Hepatocyte (in vitro differentiated cells): ENCODE data around the gene KAZALD1. TPM values are rescaled to one million over a fixed set of nuclear protein-coding genes. Genes with fewer than 3 reads are reported as not detected.

Experiments
- DNase-seq: peaks from one replicate; pipeline ENCODE4 v3.0.0-alpha.2; 2016; ENCODE audit warnings: low spot score
- H2AFZ ChIP-seq: fragments of 200-600 bp; sonication (generic); 2 replicates; pipeline ENCODE4 v1.6.0; 2016; ENCODE audit warnings: antibody characterized with exemption, mild to moderate bottlenecking
- H3K27ac ChIP-seq: fragments of 200-600 bp; sonication (generic); 2 replicates; pipeline ENCODE4 v1.5.1; 2016; ENCODE audit warnings: mild to moderate bottlenecking
- H3K27me3 ChIP-seq: fragments of 200-600 bp; sonication (generic); 2 replicates; pipeline ENCODE4 v1.6.1; 2016
- H3K36me3 ChIP-seq: fragments of 200-600 bp; sonication (generic); replicated peaks from 2 replicates; pipeline ENCODE4 v1.5.1; 2016; ENCODE audit warnings: low read depth; ENCODE audit not compliant: insufficient read depth
- H3K4me1 ChIP-seq: fragments of 200-600 bp; sonication (generic); 2 replicates; pipeline ENCODE4 v1.5.1; 2016; ENCODE audit warnings: mild to moderate bottlenecking, moderate library complexity; ENCODE audit not compliant: insufficient read depth
- H3K4me2 ChIP-seq: fragments of 200-600 bp; sonication (generic); 2 replicates; pipeline ENCODE4 v1.6.0; 2016
- H3K4me3 ChIP-seq: fragments of 200-600 bp; sonication (generic); 2 replicates; pipeline ENCODE4 v1.5.1; 2016; ENCODE audit warnings: mild to moderate bottlenecking
- H3K79me2 ChIP-seq: fragments of 200-600 bp; sonication (generic); 2 replicates; pipeline ENCODE4 v1.6.0; 2017; ENCODE audit warnings: mild to moderate bottlenecking
- H3K9me2 ChIP-seq: fragments of 200-600 bp; sonication (generic); replicated peaks from 2 replicates; pipeline ENCODE4 v1.6.0; 2017; ENCODE audit warnings: mild to moderate bottlenecking; ENCODE audit not compliant: insufficient read depth
- H3K9me3 ChIP-seq: fragments of 200-600 bp; sonication (generic); 2 replicates; pipeline ENCODE4 v1.5.1; 2016; ENCODE audit warnings: low read depth, mild to moderate bottlenecking
- H4K20me1 ChIP-seq: fragments of 200-600 bp; sonication (generic); 2 replicates; pipeline ENCODE4 v1.6.0; 2016; ENCODE audit warnings: mild to moderate bottlenecking; ENCODE audit not compliant: insufficient read depth, poor library complexity, severe bottlenecking
- CTCF ChIP-seq: fragments of 200-600 bp; sonication (generic); IDR thresholded peaks from 2 replicates; pipeline ENCODE4 v1.5.1; 2016; ENCODE audit warnings: antibody characterized with exemption, mild to moderate bottlenecking; ENCODE audit not compliant: poor library complexity
- EZH2 ChIP-seq: fragments of 200-600 bp; sonication (generic); IDR thresholded peaks from 2 replicates; pipeline ENCODE4 v1.6.1; 2016; ENCODE audit warnings: antibody characterized with exemption, mild to moderate bottlenecking, borderline replicate concordance
- EZH2phosphoT487 ChIP-seq: fragments of 200-600 bp; sonication (generic); IDR thresholded peaks from one replicate; pipeline ENCODE4 v1.6.1; 2018; ENCODE audit warnings: antibody characterized with exemption, mild to moderate bottlenecking, low read depth, moderate library complexity; ENCODE audit not compliant: unreplicated experiment, severe bottlenecking
- WGBS: methylation state at CpG from one replicate; pipeline ENCODE4 v1.1.6; 2016; ENCODE audit warnings: low lambda C conversion rate; ENCODE audit errors: missing lambda C conversion rate; 5-methylcytosine and 5-hydroxymethylcytosine counted together
- polyA plus RNA-seq: library from polyadenylated mRNA; unstranded; fragments of >200 nt; fragmentation: Nextera tagmentation; extraction: Ambion mirVana; gene quantifications from 2 replicates; pipeline ENCODE4 v1.2.1, GENCODE V29; 2016
- total RNA-seq: library from RNA; depleted of rRNA; stranded (reverse); fragments of >200 nt; gene quantifications from 2 replicates; pipeline ENCODE4 v1.2.3, GENCODE V29; 2014

KAZALD1 gene
- total and polyA plus RNA-seq, 2 experiments from 2014 or later, result 18.2 to 31.9 TPM

- H3K27me3 ChIP-seq, result peaks cover 7% of the 10 kb centered on the region
These were observed 49.2 kb downstream of the KAZALD1 start for GRCh38 chr10:101110856-101111523.

GRCh38 chr10:101111547-101111946 is 49.8 kb downstream of the KAZALD1 start:
- Histone ChIP-seq H3K4me1 (peaks cover 6% of the 10 kb centered on the region), H3K36me3 (no peaks in the 10 kb centered on the region), H3K9me2 (no peaks in the 10 kb centered on the region), H2AFZ (no peak overlapping the region), H3K27me3 (peaks cover 10% of the 10 kb centered on the region), H3K4me2 (no peak overlapping the region), H3K9me3 (no peaks in the 10 kb centered on the region), H4K20me1 (no peaks in the 10 kb centered on the region), H3K79me2 (no peaks in the 10 kb centered on the region), H3K27ac (no peak overlapping the region), H3K4me3 (no peak overlapping the region)
- TF ChIP-seq EZH2phosphoT487 (no peak), CTCF (no peak), EZH2 (no peak)
- 77% methylated on average over 8 of the region's 8 CpGs for WGBS
- DNase-seq, result no peak

More at GRCh38 chr10:101110856-101111523, 49.2 kb downstream of the KAZALD1 start:
- Histone ChIP-seq H3K36me3 (no peaks in the 10 kb centered on the region), H2AFZ (no peak overlapping the region), H3K79me2 (no peaks in the 10 kb centered on the region), H3K9me3 (no peaks in the 10 kb centered on the region), H3K9me2 (no peaks in the 10 kb centered on the region), H3K4me1 (peaks cover 6% of the 10 kb centered on the region), H3K4me2 (no peak overlapping the region), H3K4me3 (no peak overlapping the region), H3K27ac (no peak overlapping the region), H4K20me1 (no peaks in the 10 kb centered on the region)
- DNase-seq, result no peak
- WGBS, result 56% methylated on average over 6 of the region's 6 CpGs
- TF ChIP-seq EZH2phosphoT487 (no peak), CTCF (no peak), EZH2 (no peak)

- Histone ChIP-seq H4K20me1 (no peaks in the 10 kb centered on the region), H3K79me2 (no peaks in the 10 kb centered on the region), H2AFZ (no peak overlapping the region), H3K4me3 (no peak overlapping the region), H3K9me3 (no peaks in the 10 kb centered on the region), H3K27me3 (peaks cover 19% of the 10 kb centered on the region), H3K9me2 (no peaks in the 10 kb centered on the region), H3K27ac (no peak overlapping the region), H3K4me2 (no peak overlapping the region), H3K4me1 (peaks cover 6% of the 10 kb centered on the region), H3K36me3 (no peaks in the 10 kb centered on the region)
- DNase-seq, result no peak
- 23% methylated on average over 12 of the region's 12 CpGs for WGBS
- no peak for TF ChIP-seq EZH2phosphoT487
- no peak for TF ChIP-seq EZH2
- TF ChIP-seq CTCF, result no peak
These were observed 51.2 kb downstream of the KAZALD1 start for GRCh38 chr10:101112799-101113594.
